Smooth muscle cell of the coronary artery (primary cell): ENCODE data around the gene ROBO2. TPM values are rescaled to one million over a fixed set of nuclear protein-coding genes. Genes with fewer than 3 reads are reported as not detected.

Experiments
- total RNA-seq: library from RNA; depleted of rRNA; stranded (reverse); fragments of >200 nt; gene quantifications from 2 replicates; pipeline ENCODE4 v1.2.3, GENCODE V29; 2014; ENCODE audit warnings: low replicate concordance

ROBO2 gene
- total RNA-seq, result under 0.01 and 4.9 TPM in 2 replicates

GRCh38 chr3:77039606-77040171 lies at the start of gene ROBO2:
TSS of gene ROBO2 (plus strand) at chr3:77040099. CDS start at chr3:77040786, 687 bp downstream.

